Activated B cell treated with CpG ODN at 0.5 μM for 24 hours (primary cell): ENCODE data around the gene SCML2. TPM values are rescaled to one million over a fixed set of nuclear protein-coding genes. Genes with fewer than 3 reads are reported as not detected.

ENCODE experiments used
- ATAC-seq: fragments of 200-7000 bp; cut with Tn5 transposase; one replicate; pipeline ENCODE4 v1.10.0; 2021; ENCODE audit warnings: low read depth, mild to moderate bottlenecking, moderate library complexity
- CTCF ChIA-PET: fragments of 350-600 bp; sonication (Branson Sonifier 250); formaldehyde crosslinking; loops from one replicate; lab custom pipeline; 2021; ENCODE audit warnings: antibody characterized with exemption; lab: Charles Lee
- POLR2A ChIA-PET: fragments of 350-600 bp; sonication (Branson Sonifier 250); formaldehyde crosslinking; loops from one replicate; lab custom pipeline; 2021; ENCODE audit warnings: antibody characterized with exemption; lab: Charles Lee
- DNase-seq: peaks from one replicate; pipeline ENCODE4 v3.0.0; 2022
- H3K27ac Mint-ChIP-seq: one replicate; pipeline ENCODE4 v1.8.0; 2020; ENCODE audit warnings: mixed read lengths
- H3K27me3 Mint-ChIP-seq: one replicate; pipeline ENCODE4 v1.8.0; 2021; ENCODE audit warnings: mixed read lengths
- H3K36me3 Mint-ChIP-seq: one replicate; pipeline ENCODE4 v1.8.0; 2021; ENCODE audit warnings: low read depth, mixed read lengths
- H3K4me1 Mint-ChIP-seq: one replicate; pipeline ENCODE4 v1.8.0; 2021; ENCODE audit warnings: mixed read lengths
- H3K4me3 Mint-ChIP-seq: one replicate; pipeline ENCODE4 v1.8.0; 2020; ENCODE audit warnings: mild to moderate bottlenecking, mixed read lengths
- H3K9me3 Mint-ChIP-seq: one replicate; pipeline ENCODE4 v1.8.0; 2020; ENCODE audit warnings: mixed read lengths
- CTCF ChIP-seq: fragments of 200-600 bp; IDR thresholded peaks from one replicate; pipeline ENCODE4 v1.8.0; 2022; ENCODE audit warnings: antibody characterized with exemption, mild to moderate bottlenecking
- intact Hi-C: fragments of 100-400 bp; cut with micrococcal nuclease; formaldehyde crosslinking; loops from one replicate; pipeline ENCODE4 v1.15.1; 2024
- total RNA-seq: library from RNA; stranded (reverse); gene quantifications from 2 replicates; pipeline ENCODE4 v1.2.3, GENCODE V29; 2022

Gene SCML2
- total RNA-seq, 1 donor from 2014 or later = 2.1 TPM

- intact Hi-C loops = no loop called here
- Mint-ChIP-seq H3K4me1 (no peaks in the 10 kb centered on the region), H3K27me3 (no peaks in the 10 kb centered on the region), H3K27ac (no peak overlapping the region), H3K9me3 (no peaks in the 10 kb centered on the region), H3K4me3 (no peak overlapping the region), H3K36me3 (no peaks in the 10 kb centered on the region)
- CTCF ChIA-PET = no interaction called here
- ATAC-seq (no peak), DNase-seq (no peak)
- POLR2A ChIA-PET = no interaction called here
- no peak for TF ChIP-seq CTCF
Observed at GRCh38 chrX:18203631-18204030, 150.9 kb downstream of the SCML2 start.

- intact Hi-C loops = no loop called here
- no peak overlapping the region for H3K27ac Mint-ChIP-seq
- H3K4me1 Mint-ChIP-seq = no peaks in the 10 kb centered on the region
- H3K9me3 Mint-ChIP-seq = no peaks in the 10 kb centered on the region
- no peak for DNase-seq
- H3K27me3 Mint-ChIP-seq = no peaks in the 10 kb centered on the region
- ChIA-PET POLR2A (no interaction called here), CTCF (no interaction called here)
- no peak for ATAC-seq
- no peak for TF ChIP-seq CTCF
- no peak overlapping the region for H3K4me3 Mint-ChIP-seq
- H3K36me3 Mint-ChIP-seq = no peaks in the 10 kb centered on the region
Observed at GRCh38 chrX:18194688-18195087, 159.8 kb downstream of the SCML2 start.

Other genes starting within 250 kb of the SCML2 start
- not detected in 2 replicates for gene BEND2, start 133.8 kb downstream of the SCML2 start, total RNA-seq
- 3.7 and 3.8 TPM in 2 replicates for gene CDKL5, start 70.9 kb upstream of the SCML2 start, total RNA-seq